GDM1 (cell line): ENCODE measurements around the gene NCKAP5.

Experiments used
- DNase-seq: peaks from one replicate; lab custom pipeline; 2025; lab: John Stamatoyannopoulos, UW

The NCKAP5 gene

DNA sequence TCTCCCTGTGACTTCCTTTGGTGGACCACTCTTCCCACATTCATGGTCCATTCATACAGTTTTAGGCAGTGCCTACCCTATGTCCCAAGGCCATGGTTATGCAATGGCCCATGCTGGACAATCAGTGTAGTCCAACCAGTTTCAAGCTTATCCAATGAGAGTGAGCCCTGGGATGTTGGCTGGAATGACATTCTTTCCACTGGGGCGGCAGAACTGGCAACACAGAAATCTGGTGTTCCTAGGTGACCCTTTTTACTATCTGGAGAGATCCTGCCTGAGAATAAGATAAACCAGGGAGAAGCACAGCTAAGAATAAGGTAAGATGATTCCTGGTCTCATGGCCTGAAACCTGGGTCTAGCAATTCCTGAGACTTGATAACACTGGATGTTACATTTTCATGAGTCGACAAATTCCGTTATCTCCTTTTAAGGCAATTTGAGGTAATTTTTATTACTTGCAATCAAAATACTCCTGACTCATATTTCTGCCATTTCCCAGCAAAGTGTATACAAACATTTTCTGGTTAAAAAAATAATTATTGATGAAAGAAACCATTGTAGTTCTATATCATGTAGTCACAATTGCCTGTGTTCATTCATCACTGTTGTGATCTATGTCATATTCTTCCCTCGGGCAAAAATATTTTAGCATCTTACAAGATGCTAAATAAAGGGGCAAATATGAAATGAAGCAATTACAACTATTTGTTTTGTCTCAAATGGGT, 626.8 kb downstream of the NCKAP5 start:
- no peak for DNase-seq

DNA sequence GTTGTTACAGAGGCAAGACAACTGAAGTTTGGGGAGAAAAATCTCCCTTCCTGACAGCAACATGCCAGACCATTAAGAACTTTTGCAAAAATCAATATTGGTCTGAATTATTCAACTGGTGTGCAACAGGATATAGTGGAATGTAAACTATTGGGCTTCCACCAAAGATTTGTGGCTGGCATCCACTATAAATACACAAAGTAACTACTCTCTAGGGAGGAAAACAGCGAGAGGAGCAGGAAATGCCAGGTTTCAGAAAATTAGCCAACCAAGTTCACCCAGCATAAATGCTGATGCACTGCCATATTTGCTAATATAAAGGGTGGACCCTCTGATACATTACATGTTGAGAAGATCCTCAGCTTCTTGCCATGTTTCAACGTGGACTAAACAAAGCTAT, 630.6 kb downstream of the NCKAP5 start:
- DNase-seq = no peak

DNA sequence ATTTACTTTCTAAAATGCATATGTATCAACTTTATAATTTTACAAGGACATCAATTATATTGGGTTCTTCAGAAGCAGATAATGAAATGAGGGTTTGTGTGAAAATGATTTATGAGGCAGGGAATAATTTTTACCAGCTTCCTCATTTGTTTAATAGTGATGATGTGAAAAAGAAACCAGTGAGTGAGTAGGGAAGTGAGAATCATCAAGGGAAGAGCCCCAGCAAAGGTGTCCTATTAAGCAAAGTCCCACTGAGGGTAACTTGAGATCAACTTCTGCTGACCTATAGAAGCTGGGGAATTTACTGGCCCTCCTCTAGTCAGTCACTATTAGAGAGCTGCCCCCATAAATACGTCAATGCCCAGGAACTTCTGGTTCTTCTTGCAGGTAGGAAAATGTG, 631.5 kb downstream of the NCKAP5 start:
- no peak for DNase-seq

DNA sequence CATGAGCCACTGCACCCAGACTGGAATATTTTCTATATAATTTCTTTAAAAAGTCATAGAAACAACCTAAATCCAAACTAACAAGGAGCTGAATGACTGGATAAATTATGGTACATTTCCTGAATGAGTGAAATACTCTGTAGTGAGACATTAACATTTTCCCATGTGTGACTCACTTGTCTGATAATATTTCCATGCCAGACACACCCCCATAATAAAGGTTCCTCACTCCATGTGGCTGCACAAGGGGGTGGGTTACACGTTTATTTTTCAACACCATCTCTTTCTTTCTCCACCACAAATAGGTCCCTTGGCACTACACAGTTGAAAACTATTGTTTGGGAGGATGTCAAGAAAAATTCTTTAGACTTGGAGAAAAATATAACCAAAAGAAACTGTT, 632.0 kb downstream of the NCKAP5 start:
- no peak for DNase-seq

DNA sequence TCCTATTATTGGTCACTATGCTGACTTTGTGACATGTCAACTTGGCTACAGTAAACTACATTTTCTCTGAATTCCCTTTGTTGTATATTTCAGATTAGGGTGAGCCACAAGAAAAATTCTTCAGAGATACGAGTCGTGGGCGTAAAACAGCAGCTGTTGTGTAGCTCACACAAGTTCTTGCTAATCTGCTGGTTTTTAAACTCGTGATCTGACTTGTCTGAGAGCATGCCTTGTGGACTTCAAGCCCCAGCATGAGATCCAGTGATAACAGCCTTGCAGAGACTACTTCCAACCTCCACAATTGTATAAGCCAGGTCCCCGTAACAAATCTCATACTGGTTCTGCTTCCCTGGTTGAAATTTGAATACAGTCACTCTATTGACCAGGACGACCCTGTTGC, 638.5 kb downstream of the NCKAP5 start:
- DNase-seq = no peak

DNA sequence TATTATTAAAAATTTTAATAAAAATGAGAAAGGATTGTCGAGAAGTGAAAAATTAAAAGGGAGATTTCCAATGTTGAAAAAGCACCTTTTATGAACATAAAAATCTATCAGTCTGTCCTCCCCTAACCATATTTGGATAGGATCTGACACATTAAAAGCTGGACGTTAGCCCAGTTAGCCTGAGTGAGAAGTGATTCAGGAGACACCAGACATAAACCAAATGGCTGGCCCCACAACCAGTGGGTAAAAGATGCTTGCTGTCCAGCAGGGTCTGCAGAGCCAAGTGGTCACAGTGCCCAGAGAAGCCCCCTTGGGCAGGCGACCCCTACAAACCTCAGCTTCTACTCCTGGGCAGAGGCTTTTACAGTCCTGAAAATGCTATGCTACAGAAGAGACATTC, 644.5 kb downstream of the NCKAP5 start:
- no peak for DNase-seq

DNA sequence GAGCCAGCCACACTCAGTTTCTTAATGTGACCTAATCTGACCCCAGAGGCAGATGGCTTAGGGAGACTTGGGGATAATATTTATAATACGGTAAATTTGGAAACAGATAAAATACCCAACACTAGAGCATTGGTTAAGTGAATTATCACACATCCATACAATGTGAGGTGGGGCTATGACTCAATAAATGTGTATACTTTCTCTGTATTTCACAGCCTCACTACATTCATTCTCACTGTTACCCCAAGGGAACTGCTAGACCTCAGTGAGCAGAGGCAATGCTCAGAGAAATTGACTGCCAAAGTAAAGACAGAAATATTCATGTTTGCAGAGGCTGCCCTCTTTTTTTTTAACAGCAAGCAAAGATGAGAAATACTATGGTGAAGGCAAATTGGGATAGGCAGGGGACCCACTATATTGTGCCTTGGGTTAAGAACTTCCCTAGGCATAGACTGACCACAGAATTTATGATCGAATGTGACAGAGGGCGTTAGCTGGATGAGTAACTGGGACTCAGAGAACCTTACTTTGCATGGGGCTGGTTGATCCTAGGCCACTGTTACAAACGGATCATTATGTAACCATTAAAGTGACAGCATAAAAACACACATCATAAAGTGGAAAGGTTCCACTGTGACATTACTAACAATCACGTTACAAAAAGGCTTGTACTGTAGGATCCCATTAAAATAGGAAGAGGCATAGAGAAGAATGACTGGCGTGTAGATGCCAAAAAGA, 652.3 kb downstream of the NCKAP5 start:
- DNase-seq = no peak

DNA sequence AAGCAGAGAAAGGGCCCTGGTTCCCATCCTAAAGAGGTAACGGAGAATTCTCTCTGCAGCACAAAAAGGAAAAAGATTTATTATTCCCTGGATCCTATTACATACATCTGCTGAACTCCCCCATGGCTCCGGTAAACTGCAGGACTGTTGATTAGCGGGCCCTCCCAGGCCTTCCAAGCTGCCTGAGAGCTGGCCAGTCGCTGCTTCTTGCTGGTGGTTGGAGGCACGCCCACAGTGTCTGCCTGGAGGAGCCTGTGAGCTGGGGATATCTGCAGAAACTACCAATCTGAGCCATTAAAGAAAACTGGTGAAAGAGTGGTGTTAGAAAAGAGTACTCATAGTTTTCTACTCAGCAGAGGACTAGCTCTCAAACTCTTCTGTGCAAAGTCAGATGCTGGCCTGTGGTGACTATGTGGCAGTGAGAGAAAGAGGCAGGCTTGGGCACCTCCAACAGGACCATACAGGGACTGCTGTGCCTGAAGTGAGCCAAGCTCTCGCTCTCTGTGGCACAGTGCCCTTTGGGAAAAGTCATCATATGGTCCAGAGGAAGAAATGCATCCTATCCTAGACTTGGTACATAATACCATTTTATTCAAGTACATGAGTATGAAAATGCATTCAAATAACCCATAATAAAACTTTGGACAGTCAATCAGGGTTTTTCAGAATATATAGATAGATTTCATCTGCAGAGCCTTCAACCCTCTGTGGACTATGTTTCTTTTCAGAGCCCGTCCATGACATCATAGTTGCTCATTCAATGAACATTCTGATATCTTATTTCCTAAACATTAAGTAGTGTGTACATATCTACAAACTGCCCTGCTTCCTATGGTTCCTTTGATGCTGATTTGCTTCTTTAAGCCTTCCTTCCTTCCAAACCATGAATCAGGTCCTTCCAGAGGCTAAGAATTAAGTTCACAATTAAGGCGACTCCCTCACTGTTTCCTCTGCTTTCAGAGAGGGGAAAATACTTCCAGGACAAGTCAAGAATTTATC, 656.2 kb downstream of the NCKAP5 start:
- DNase-seq = no peak

DNA sequence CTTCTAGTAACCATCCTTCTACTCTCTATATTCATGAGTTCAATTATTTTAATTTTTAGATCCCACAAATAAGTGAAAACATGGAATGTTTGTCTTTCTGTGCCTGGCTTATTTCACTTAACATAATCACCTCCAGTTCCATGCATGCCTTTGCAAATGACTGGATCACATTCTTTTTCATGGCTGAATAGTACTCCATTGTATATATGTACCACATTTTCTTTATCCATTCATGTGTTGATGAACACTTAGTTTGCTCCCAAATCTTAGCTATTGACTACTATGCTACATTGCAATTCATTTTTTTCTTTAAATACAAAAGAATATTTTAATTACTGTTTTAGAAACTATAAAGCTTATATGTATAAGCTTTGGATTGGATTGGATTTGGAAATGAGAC, 657.8 kb downstream of the NCKAP5 start:
- no peak for DNase-seq

DNA sequence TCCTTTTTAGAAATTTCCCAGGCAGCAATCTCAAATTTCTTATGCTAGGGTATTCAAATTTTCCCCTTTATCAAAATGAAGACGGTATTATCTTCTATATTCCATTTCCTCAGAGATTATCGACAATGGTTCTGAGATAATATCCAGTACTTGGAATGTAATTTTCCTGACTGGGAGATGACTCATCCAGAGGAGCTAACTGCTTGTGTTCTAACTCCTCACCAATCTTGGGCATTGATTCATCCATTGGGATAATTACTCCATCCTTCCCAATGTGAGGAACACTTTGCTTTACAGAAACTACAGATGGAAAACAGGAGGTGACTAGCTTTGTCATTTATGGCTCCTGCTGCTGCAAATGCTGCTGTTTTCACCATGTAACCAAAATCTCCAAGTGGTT, 658.8 kb downstream of the NCKAP5 start:
- DNase-seq = no peak

DNA sequence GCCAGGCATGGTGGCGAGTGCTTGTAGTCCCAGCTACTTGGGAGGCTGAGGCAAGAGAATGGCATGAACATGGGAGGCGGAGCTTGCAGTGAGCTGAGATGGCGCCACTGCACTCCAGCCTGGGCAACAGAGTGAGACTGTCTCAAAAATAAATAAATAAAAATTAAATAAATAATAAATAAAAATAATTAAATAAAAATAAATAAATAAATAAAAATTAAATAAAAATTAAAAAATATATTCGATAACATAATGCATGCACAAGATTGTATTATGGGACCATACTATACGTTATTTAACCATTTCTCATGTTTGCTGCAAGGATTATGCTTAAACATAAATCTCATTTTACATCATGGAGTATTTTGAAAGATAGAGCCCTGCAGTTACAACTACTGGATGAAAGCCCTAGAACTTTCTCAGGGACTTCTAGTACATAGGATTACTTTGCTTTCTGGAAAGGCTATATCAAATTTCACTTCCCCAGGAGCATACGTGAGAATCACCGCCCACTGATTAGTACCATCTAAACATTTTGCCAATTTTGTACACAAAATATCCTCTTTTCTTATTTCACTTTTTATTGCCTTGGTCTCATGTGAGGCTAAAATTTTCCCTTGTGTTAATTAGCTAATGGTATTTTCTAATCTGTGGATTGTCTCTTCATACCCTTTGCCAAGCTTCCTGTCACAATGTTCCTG, 664.0 kb downstream of the NCKAP5 start:
- DNase-seq = no peak

DNA sequence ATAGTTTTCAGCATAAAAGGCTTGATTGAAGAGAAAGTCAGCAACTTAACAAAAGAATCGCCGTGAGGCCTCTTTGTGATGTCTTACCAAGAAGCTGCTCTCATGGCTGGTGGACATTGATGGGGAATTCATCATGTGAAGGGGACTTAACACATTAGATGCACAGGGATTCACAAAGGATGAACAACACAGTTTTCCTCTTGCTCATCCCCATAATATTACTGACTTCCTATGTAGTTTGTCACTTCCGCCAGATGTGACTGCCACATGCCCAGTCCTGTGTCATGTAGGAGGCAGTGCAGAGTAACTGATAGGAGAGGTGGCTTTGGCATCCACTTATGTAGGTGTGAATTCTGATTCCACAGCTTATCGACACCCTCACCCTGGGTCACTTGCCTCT, 665.6 kb downstream of the NCKAP5 start:
- no peak for DNase-seq

DNA sequence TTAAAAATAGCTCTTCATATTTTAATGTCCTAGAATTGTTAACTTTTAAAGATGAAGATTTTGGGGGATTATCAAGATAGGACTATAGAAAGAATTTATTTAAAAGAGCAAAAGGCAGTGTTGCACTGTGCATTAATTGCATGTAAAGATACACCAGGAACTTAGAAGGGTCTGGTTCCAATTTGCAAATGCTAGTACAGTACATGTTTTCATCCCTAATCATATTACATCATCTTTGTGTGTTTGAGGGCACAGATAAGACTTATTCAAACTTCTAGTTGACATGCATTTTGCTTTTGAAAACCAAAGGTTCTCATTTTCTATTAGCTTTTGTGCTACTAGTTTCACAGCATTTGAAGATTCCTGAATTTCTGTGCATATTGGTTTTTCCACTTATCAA, 666.6 kb downstream of the NCKAP5 start:
- DNase-seq = no peak

DNA sequence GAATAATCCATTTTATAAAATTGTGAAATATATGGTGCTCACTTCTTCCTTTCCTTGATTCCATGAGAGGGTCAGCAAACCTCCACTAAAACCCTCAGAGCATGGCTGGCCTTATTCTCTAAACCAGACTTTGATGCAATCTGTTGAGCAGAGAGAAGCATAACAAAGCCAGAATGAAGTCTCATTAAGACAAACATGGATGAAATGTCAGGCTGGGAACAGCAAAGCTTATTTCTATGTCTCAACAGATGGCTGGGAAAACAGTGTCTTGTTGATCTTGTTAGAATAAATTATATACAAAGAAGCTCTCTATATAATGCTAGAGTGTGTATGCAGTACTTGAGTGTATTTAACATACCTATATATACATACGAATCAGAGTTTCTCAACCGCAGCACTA, 671.2 kb downstream of the NCKAP5 start:
- no peak for DNase-seq

DNA sequence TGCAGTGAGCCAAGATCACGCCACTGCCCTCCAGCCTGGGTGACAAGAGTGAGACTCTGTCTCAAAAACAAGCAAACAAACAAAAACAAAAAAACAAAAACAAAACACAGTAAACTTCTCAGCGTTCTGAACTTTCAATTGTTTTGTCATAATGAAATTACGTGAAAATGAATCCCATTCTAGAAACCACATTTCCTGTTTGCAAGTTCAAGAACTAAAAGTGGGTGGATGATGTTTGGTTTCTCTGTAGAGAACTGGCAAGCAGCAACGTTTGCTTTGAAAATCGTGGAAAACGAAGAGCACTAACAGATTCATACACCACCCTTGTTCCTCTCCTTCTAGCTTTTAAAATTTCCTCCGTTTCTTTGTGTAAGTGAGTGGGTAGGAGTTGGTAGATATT, 672.2 kb downstream of the NCKAP5 start:
- DNase-seq = no peak

DNA sequence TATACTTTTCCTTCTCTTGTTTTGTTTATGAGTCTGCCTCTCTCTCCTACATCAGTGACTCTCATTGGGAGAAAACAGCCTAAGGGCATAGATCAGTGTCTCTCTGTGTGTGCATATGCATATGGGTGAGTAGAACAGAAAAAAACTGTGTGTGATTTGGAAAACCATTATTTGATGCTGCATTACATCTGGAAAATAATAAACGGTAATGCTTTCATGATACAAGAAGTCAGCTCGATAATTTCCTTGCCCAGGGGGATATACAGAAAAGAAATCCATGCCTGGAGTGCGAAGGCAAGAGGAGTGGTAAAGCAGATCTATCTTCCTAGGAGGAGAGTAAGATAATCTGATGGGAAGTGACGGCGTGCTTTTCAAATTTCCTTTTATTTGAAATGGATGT, 676.8 kb downstream of the NCKAP5 start:
- DNase-seq = no peak

DNA sequence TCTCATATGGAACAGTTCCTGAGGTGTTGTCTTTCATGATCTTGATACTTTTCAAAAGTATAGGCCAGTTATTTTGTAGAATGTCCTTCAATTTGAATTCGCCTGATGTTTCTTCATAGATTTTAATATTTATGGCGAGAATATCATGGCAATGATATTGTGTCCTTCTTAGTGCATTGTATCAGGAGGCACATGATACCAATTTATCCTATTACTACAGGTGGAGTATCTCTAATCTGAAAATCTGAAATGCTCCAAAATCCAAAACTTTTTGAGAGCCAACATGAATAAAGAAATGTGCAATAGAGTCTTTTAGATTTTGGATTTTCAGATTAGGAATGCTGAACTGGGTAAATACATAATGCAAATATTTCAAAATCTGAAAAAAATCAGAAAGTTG, 681.7 kb downstream of the NCKAP5 start:
- DNase-seq = no peak

DNA sequence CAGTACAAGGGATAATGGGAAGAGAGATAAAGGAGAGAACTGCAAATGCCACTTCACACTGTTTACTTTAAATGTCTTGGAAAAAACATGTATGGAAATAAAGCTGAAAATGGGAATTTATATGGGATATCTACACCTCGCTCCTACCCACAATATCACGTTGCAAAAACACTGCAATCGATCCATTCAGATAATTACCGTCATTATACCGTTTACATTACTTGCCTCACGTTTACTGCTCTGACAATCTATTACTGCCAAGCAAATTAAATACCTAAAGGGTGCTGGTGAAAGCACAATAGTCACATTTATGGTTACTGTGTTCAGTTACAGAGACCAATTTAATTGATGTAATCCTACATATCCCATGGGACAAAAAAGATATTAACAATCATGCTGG, 683.6 kb downstream of the NCKAP5 start:
- no peak for DNase-seq

DNA sequence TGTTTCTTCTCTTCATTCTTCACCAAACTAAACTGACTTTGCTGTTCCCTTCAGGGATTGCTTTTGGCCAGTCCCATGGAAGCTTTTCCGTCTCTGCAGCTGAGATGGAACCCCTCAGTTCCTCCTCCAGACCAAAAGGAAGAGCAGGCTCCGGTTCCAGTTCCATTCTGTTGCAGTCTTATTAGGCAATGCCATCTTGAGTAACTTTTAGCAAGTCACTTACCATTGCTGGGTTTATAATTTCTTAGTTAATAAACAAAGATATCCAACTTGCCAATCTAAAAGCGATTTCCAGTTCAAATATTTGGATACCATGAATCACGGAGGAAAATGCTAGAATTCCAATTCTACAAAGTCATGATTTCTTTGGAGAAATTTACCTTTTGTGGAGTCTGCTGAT, 684.0 kb downstream of the NCKAP5 start:
- no peak for DNase-seq

DNA sequence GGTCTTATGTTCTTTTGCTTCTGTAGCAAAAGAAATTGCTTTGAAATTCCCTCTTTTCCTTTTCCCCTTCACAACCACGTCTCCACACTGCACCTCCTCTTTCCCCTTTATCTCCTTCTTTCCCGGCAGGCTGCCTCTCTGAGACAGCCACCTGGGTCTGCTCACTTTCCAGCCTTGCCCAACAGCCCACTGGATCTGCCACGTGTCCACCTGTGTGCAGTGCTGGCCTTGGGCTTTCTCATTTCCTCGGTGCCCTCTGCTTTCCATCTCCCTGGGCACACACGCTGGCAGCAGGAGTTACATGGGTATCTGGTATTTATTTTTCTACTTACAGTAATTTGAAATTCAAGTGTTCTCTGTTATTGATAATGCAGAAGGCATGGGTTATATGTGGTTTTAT, 684.8 kb downstream of the NCKAP5 start:
- DNase-seq = no peak

DNA sequence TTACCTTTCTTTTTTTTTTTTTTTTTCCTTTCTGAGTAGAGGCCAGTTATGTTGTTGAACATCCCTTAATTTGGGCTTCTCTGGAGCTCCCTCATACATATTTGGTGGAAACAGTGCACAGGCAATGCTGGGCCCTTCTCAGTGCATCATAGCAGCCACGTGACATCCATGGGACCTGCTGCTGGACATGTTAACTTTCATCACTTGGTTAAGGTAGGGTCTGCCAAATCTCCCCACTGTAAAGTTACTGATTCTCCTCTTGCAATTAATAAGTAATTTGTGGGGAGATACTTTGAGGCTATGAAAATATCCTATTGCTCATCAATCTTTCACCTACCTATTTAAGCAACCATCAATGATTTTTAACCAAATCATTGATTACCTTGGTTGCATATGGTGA, 686.7 kb downstream of the NCKAP5 start:
- no peak for DNase-seq

DNA sequence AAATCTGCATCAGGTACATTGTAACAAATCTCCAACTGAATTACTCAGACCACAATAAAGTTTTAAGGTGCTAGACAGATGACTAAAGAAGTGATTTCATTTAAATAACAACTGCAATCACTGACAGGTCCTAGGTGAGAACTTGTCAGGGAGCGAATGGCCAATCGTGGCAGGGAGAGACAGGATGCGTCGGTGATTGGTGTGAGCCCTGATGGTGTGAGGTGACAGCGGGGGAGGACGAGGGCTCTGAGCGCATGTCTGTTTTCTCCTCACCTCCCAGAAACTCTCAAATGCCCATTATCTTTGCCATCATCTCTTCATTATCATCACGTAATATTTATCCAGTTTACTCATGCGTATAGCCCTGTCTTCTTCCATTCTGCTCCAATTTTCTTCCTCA, 690.3 kb downstream of the NCKAP5 start:
- no peak for DNase-seq
